HEK293T (cell line): ENCODE results near the gene LRRC40.

ENCODE experiments used
- CTBP1 ChIP-seq: fragments of 450-650 bp; IDR thresholded peaks from 2 replicates; pipeline ENCODE4 v1.6.1; 2016; ENCODE audit warnings: borderline replicate concordance
- SUZ12 ChIP-seq: fragments of 450-650 bp; IDR thresholded peaks from 2 replicates; pipeline ENCODE4 v1.6.1; 2016; ENCODE audit warnings: mild to moderate bottlenecking

- no peak for TF ChIP-seq SUZ12
- TF ChIP-seq CTBP1, result no peak
Observed at GRCh38 chr1:70112838-70113237, 92.5 kb downstream of the LRRC40 start.
